WERI-Rb-1 (cell line): ENCODE results near the gene CHRND.

Source experiments
- DNase-seq: peaks from one replicate; pipeline ENCODE4 v3.0.0-alpha.2; 2020
- H3K27ac ChIP-seq: fragments of 250-450 bp; sonication (Bioruptor Pico); 2 replicates; pipeline ENCODE4 v1.5.1; 2020; ENCODE audit warnings: mild to moderate bottlenecking, moderate library complexity
- H3K27me3 ChIP-seq: fragments of 250-450 bp; sonication (Bioruptor Pico); 2 replicates; pipeline ENCODE4 v1.5.1; 2021; ENCODE audit warnings: mild to moderate bottlenecking, low read depth, moderate library complexity; ENCODE audit not compliant: insufficient read depth, severe bottlenecking
- H3K36me3 ChIP-seq: fragments of 250-450 bp; sonication (Bioruptor Pico); 2 replicates; pipeline ENCODE4 v1.5.1; 2020; ENCODE audit warnings: mild to moderate bottlenecking, moderate library complexity
- H3K4me3 ChIP-seq: 2 replicates; pipeline ENCODE4 v1.5.1; 2011; ENCODE audit warnings: low read depth, mild to moderate bottlenecking, control low read depth, low read length
- H3K9me3 ChIP-seq: fragments of 250-450 bp; sonication (Bioruptor Pico); 2 replicates; pipeline ENCODE4 v1.5.1; 2021; ENCODE audit warnings: mild to moderate bottlenecking, moderate library complexity; ENCODE audit not compliant: severe bottlenecking
- CTCF ChIP-seq: IDR thresholded peaks from 2 replicates; pipeline ENCODE4 v1.5.1; 2011; ENCODE audit warnings: low read depth, mild to moderate bottlenecking, control low read depth, inconsistent platforms, low read length

The CHRND gene

DNA sequence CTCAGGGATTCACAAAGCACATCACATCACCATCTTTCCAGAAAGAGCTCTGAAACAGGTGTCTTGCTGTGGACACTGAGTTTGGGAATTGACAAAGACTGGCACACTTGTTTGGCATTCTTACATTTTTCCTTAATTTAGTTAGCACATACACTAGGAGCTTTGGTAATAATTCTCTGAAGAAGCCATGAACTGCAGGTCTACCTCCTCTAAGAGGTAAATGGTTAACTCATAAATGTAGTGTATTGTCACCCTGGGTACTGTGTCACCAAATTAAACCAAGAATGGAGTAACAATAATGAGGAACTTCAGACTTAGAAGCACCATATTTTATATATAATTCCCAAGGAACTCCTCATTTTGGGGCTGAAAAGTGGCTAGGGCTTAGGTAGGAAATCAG lies 47.1 kb downstream of the CHRND start:
- Histone ChIP-seq H3K27ac (no peak overlapping the region), H3K9me3 (no peaks in the 10 kb centered on the region), H3K36me3 (peaks cover 57% of the 10 kb centered on the region), H3K4me3 (no peak overlapping the region), H3K27me3 (no peaks in the 10 kb centered on the region)
- DNase-seq = no peak
- no peak for TF ChIP-seq CTCF

DNA sequence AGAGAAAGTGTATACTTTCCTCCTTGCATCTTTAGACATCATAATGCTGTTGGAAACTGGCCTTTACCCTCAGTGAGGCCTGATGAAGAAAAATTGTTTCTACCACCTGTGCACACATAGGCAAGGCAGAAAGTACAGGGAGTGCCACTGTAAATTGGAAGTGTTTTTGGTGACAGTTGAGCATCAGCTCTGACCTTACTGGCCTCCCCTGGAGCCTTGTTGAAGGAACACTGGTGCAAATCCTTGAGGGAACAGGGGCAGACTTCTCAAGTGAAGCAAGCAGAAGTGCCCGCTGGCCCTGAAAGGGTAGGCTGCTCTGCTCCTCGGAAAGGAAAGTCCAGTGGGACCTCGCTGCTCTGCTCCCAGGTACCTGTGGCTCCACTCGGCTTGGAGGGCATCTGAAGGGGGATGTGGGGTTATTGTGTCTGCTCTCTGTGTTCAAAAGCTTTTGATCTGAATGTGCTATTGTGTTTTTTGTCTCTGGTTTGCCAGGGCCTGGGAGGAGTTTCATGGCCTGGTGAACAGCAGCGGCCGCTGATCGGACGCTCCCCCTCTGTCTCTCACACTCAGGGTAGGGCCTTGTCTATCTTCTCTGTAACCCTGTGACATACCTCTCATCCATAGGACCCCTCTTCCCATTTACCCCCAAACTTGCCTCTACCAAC lies 47.9 kb downstream of the CHRND start:
- Histone ChIP-seq H3K27ac (no peak overlapping the region), H3K9me3 (no peaks in the 10 kb centered on the region), H3K4me3 (no peak overlapping the region), H3K27me3 (no peaks in the 10 kb centered on the region), H3K36me3 (peaks cover 49% of the 10 kb centered on the region)
- TF ChIP-seq CTCF = no peak
- no peak for DNase-seq

GRCh38 chr2:232574674-232575403 lies 48.9 kb downstream of the CHRND start:
- Histone ChIP-seq H3K27me3 (no peaks in the 10 kb centered on the region), H3K4me3 (no peak overlapping the region), H3K9me3 (no peaks in the 10 kb centered on the region), H3K27ac (no peak overlapping the region), H3K36me3 (peaks cover 47% of the 10 kb centered on the region)
- no peak for DNase-seq
- no peak for TF ChIP-seq CTCF

- Histone ChIP-seq H3K27me3 (no peaks in the 10 kb centered on the region), H3K27ac (no peak overlapping the region), H3K4me3 (no peak overlapping the region), H3K36me3 (peaks cover 42% of the 10 kb centered on the region), H3K9me3 (no peaks in the 10 kb centered on the region)
- no peak for DNase-seq
- no peak for TF ChIP-seq CTCF
Observed at GRCh38 chr2:232575404-232575746, 49.4 kb downstream of the CHRND start.

- H3K4me3 ChIP-seq = no peak overlapping the region
- H3K36me3 ChIP-seq = peaks cover 30% of the 10 kb centered on the region
- H3K9me3 ChIP-seq = no peaks in the 10 kb centered on the region
- DNase-seq = no peak
- no peak for TF ChIP-seq CTCF
- H3K27ac ChIP-seq = no peak overlapping the region
- no peaks in the 10 kb centered on the region for H3K27me3 ChIP-seq
Observed at GRCh38 chr2:232576995-232577394, 51.0 kb downstream of the CHRND start.
